HG03139 (cell line): ENCODE data around the gene SERGEF.

Experiments used
- ATAC-seq: cut with Tn5 transposase; IDR thresholded peaks from one replicate; pipeline ENCODE4 v1.9.1; 2021; ENCODE audit not compliant: unreplicated experiment

The SERGEF gene

DNA sequence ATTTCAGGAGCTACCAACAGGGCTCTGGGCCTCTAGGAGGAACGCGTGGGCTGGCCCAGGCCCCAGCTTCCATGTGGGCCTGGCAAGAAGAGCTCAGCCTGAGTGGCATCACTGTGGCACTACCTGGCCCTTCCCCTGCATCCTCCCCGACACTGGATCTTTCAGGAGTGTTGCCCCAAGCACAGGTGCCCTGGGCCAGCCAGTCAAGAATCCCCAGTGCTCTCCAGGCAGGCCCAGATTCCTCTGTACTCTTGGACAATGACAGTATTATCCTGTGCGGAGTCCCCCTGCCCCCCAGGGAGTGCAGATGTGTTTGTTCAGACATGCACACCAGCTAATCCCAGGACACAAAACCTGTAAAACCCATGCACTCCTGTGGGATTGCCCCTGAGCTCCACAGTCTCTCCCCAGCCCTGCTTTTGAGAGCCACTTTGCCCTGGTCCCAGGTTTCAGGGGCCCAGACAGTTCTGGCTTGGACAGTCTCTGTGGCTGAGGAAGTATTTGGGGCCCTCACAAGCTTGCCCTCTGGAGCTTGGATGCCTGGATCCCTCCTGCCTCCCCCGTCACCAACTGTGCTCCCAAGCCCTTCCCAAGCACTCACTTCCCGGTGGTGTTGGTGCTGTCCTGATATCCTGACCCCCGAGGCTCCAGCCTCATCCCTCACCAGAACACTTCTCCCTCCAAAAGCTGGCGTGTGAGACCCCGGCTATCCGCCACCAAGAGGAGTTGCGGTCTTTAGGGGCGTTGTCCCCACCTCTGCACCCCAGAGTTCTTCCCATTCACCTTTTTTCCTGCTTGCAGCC, 238.4 kb downstream of the SERGEF start:
- ATAC-seq, result no peak

GRCh38 chr11:17773674-17774073, 239.2 kb downstream of the SERGEF start:
- no peak for ATAC-seq

GRCh38 chr11:17772704-17773600, 239.9 kb downstream of the SERGEF start:
- ATAC-seq, result no peak

GRCh38 chr11:17771841-17772401, 240.9 kb downstream of the SERGEF start:
- ATAC-seq, result no peak

DNA sequence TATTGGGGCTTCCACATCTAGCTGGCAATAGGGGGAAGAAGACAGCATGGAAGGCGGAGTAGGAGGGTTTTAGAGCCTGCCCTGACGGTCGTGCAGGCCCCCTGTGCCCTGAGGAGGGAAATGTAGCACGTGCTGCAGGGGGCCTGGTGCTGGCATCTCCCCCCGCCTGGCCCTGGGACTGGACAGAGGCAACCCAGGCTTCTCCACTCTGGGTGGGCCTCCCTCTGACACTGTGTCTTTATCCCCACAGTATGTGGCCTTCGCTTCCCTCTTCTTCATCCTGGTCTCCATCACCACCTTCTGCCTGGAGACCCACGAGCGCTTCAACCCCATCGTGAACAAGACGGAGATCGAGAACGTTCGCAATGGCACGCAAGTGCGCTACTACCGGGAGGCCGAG, 241.4 kb downstream of the SERGEF start:
- no peak for ATAC-seq

GRCh38 chr11:17770917-17771316, 241.9 kb downstream of the SERGEF start:
- ATAC-seq, result no peak

DNA sequence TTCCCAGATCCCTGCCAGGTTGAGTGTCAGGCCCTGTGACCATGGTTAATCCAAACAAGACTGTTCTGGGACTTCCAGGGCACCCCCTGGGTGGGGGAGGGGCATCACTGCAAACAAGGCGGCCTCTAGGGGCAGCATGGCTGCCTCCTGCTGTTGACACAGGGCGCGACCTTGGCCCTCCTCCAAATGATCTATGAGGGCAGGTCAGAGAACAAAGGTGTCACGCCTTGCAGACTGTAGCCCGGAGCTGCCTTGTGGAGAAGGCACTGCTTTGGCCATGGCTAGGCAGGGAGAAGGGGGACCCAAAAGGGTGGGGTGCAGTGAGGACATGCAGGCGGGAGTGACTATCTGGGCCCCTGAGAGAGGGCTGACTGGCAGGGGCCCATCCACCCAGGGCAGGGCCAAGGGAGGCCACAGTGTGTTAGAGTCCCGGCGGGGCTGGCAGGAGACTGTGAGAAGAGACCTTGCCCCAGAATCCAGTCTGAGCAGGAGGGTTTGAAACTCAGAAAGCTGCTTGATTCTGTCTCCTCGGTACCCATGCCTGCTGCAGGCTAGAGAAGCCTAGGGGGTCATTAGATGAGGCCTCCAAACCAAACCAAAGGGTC, 242.7 kb downstream of the SERGEF start:
- ATAC-seq, result no peak

GRCh38 chr11:17769218-17769617, 243.6 kb downstream of the SERGEF start:
- no peak for ATAC-seq

GRCh38 chr11:17768547-17768946, 244.3 kb downstream of the SERGEF start:
- ATAC-seq, result no peak

DNA sequence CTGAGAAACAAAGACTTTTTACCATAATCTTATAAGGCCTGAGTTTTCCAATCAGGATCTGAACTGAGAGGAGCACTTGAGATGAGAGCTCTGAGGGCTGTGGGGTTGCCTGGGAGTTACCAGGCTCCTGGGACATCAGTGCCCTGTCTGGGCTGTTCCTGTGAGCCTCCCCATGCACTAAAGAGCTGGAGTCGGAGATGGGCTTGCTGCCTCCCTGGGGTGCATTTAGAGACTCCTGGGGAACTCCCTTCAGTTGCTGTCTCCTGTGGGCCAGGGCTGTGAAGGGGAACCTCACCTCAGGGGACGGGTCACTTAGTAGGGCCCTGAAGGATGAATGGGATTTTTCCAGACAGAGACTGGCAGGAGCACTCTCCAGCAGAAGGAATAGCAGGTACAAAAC, 244.9 kb downstream of the SERGEF start:
- no peak for ATAC-seq

GRCh38 chr11:17767301-17767885, 245.5 kb downstream of the SERGEF start:
- no peak for ATAC-seq

- no peak for ATAC-seq
Measured at GRCh38 chr11:17766590-17766989, 246.3 kb downstream of the SERGEF start.

DNA sequence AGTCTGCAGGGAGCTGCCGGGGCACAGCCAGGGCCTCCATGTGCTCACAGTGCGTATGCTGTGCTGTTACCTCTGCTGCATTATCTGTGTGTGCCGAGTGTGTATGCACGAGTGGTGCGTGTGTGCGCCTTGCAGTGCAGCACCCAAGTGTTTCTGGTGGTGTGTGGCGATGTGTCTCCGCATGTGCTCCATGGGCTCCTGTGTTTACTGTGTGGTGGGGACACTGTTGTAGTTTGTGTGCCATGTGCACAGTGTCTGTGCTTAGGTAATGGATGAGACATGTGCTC, 246.8 kb downstream of the SERGEF start:
- ATAC-seq, result no peak

GRCh38 chr11:17765356-17766072, 247.3 kb downstream of the SERGEF start:
- no peak for ATAC-seq

DNA sequence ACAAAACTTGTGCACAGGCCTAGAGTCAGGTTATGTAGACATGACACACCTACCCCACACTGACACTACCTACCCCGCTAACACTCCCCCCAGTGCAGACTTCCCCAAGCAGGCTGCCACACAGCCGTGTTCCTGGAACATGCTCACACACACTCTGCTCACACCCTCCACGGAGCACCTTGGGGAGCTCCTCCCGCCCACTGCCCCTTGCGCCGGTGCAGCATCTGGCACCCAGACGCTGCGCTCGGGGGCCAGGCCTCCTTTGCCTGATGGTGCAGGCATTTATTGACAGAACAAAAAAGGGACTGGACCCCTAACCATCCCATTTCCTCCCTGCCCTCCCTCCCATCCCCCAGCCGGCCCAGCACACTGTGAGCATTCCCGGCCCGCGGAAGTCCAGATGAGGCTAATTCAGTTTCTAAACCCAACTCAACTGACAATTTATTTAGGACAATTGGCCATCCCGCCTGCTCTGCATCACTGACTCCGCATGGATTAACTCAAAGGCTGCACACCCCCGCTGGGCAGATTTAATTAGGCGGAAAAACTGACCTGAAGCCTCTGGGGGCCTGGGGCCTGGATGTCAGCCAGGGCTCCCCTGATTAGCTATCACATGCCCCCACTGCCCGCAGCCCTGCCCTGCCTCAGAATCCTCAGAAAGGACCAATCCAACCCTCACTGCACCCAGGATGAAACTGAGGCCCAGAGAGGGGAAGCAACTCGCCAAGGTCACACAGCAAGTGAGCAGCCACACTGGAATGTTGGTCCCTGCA, 248.2 kb downstream of the SERGEF start:
- no peak for ATAC-seq

DNA sequence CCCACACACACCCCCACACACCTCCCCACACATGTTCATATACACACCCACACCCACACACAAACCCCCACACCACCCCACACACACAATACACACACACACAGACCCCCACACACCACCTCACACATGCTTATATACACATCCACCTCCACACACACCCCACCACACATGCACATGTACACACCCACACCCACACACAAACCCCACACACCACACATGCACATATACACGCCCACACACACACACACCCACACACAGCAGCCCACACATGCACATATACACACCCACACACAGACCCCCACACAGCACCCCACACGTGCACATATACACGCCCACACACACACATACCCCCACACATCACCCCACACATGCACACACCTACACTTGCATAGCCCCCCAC, 249.1 kb downstream of the SERGEF start:
- no peak for ATAC-seq

DNA sequence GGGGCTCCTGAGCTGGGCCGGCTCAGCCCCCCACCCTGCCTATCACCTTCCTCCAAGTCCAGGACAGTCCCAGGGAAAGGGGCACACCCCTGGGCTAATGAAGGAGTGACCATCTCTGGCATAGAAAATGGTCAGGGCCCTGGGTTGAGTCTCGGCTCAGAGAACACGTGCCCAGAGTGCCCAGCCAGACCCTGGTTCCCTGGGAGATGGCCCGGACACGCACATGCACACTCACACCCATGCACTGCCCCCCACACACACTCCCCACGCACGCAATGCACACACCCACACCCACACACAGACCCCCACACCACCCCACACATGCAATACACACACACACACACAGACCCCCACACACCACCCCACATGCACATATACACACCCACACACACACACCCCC, 249.6 kb downstream of the SERGEF start:
- ATAC-seq, result no peak

DNA sequence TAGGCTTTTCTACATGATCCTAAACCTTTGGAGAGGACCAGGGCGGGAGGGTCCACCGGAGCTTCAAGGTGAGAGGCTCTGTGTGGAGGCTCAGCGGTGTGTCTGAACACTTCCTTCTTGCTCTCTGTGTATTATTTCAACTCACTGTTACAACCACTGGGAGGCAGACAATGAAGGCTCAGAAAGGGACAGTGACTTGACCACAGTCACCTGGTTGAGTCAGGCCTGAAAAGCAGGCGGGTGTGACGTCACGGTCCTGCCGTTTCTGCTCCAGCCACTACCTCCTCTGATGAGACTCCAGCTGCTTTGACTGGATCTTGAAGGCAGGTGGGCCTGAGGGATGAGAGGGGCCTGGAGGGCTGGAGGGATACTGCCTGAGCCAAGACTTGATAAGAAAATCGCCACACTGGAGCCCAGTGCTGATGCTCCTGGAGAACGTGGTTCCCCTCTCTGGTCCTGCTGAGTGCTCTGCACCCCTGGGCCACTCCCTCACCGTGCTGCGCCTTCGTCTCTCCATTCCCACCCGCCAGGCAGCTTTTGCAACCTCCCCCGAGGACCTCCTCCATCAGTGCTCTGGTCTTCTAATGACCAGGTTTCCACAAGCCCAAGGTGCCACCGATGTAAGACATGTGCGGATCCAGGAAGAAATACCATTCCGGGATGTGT, 250.4 kb downstream of the SERGEF start:
- ATAC-seq, result no peak
